IPS-18c (cell line): ENCODE measurements around the gene ADISSP.

Experiments
- H3K4me3 ChIP-seq: 2 replicates; pipeline ENCODE4 v1.7.0; 2013; ENCODE audit warnings: low read depth, mild to moderate bottlenecking, low read length, moderate library complexity; ENCODE audit not compliant: insufficient read depth
- H3K9me3 ChIP-seq: one replicate; pipeline ENCODE4 v1.6.1; 2013; ENCODE audit warnings: mild to moderate bottlenecking, low read length, moderate library complexity; ENCODE audit not compliant: control insufficient read depth, insufficient read depth

The ADISSP gene

GRCh38 chr20:3734111-3734843 lies 33.3 kb downstream of the ADISSP start:
- no peak overlapping the region for H3K4me3 ChIP-seq

DNA sequence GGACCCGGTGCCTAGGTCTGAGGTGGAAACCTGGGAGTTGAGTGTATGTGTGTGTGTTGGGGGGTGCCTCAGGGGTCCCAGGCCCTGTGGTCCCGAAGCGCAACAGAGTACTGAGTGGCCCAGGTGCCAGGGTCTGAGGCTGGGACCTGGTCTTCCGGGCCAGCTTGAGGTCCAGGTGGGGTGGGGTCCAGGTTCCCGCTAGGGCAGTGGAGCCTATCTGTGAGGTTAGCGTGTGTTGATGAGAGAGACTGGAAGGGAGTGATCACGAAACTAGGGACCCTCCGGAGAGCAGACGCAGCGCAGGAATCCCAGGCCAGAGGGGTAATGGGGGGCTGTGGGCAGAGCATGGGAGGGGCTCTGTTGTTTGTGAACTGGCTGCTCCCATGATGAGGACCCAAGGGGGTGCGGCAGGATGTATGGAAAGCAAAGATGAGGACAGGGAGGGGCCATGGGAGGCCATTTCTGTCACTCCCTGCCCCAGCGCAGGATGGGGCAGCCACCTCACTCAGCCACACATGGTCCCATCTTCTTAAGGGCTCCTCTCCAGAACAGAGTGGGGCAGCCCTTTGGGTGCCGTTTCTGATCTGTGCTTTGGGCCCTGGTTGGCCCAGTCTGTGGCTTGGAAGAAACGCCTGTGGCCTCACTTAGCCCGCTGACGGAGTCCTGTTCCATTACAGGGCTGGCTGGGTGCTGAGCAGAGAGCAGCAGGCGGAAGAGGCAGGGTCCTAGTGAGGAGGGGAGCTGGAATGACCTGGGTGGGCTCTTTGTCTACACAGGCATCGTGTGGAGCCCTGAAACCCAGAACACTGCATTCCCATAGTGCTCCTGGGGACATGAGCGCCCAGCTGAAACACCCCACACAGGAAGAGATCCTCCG lies 34.2 kb downstream of the ADISSP start:
- no peaks in the 10 kb centered on the region for H3K9me3 ChIP-seq
- no peak overlapping the region; the same call in 1 of the 2 replicates for H3K4me3 ChIP-seq

More at GRCh38 chr20:3734111-3734843, 33.3 kb downstream of the ADISSP start:
- H3K9me3 ChIP-seq = no peaks in the 10 kb centered on the region

DNA sequence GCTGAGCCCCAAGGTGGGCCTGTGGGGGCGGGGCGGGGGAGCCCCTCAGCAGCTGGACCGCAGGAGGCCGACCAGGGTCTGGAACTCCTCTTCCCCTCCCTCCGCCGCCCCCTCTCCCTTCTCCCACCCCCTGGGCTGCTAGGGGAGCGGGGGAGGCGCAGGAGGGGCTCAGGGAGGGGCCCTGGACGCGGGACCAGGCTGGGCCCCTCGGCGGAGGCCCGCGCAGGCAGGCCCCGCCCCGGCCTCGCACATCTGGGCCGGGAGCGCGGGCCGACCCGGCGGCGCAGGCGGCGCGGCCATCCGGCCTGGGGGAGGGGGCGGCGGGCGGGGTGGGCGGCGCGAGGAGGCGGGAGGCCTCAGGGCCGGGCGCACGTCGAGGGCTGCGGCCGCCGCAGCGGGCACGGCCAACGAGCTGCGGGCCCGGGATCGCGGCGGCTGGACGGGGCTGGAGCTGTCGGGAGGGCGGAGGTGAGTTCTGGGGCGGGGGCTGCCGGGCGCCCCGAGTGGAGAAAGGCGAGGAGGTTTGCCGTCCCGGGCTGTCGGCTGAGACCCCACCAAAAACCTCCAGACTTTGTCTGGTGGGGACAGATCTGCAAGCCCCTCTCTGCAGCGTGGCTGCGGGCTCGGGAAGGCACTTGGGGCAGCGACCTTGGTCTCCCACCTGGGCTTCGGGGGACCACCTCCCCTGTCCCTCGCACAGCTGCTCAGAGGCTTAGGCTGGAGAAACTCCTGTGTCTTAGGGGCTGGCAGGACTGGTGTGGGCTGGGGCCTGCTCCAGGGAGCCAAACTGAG lies 35.0 kb downstream of the ADISSP start, which contains the start of gene HSPA12B:
Gene HSPA12B, plus strand, starts transcription at position 359 of the 792 bp plus-strand sequence. CDS start 5,990 bp downstream, outside the sequence.
- peak within 1 kb of the TSS; percentile 34; the same call in 1 of the 2 replicates for H3K4me3 ChIP-seq
- no peaks in the 10 kb centered on the region for H3K9me3 ChIP-seq

- H3K9me3 ChIP-seq = no peaks in the 10 kb centered on the region
- no peak overlapping the region for H3K4me3 ChIP-seq
Measured at GRCh38 chr20:3731944-3732326, 35.6 kb downstream of the ADISSP start.

DNA sequence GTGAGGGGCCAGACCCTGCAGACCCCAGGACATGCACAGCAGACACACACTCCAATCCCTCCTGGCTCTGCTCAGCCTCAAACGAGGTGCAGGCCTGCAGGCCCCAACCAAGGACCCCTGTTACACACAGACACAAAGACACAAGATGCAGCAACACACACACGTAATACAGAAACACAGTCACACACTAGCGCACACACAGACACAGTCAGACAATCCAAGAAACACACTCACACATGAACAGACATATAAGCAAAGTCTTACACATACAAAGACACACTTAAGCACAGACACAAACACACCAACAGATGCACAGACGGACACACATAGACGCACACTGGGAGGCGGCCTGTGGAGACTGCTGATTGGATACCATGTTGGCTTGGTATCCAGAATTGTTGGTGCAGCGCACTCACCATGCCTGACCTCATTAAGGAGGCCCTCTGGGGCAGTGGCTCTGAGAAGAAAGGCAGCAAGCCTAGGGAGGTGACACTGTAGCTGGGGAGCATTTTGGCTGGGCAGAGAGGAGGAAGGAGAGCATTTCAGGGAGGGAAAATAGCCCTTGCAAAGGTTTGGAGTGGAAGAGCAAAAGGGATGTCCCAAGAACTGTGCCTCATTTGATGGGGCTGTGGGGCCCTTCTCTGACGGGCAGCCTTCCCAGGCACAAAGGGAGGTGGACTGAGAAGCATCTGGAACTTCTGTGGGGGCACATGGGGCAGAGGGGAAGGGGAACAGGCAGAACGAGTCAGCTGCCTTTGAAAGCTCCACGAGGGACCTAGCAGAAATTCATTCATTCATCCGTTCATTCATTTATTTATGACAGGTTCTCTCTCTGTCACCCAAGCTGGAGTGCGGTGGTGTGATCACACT lies 36.5 kb downstream of the ADISSP start:
- Histone ChIP-seq H3K4me3 (no peak overlapping the region), H3K9me3 (no peaks in the 10 kb centered on the region)

GRCh38 chr20:3729811-3730540 lies 37.6 kb downstream of the ADISSP start:
- H3K9me3 ChIP-seq = no peaks in the 10 kb centered on the region
- no peak overlapping the region for H3K4me3 ChIP-seq

DNA sequence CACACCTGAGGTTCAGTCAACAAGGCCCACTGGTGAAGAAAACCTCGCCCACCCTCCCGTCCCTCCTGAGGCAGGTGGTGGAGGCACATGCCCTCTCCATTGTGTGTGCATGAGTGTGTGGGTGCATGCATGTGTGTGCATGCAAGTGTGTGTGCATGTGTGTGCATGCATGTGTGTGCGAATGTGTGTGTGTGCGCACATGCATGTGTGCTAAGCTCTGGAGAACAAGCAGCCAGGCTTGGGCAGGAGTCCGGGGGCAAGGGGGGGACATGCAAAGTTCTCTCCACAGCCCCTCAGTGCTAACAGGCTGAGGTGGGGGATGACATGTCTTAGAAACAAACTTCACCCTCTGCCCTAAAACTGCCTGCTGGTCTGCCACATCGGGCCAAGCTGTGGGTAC lies 38.2 kb downstream of the ADISSP start:
- Histone ChIP-seq H3K4me3 (no peak overlapping the region), H3K9me3 (no peaks in the 10 kb centered on the region)

GRCh38 chr20:3728876-3729275 lies 38.7 kb downstream of the ADISSP start:
- H3K9me3 ChIP-seq = no peaks in the 10 kb centered on the region
- H3K4me3 ChIP-seq = no peak overlapping the region

GRCh38 chr20:3728354-3728753 lies 39.2 kb downstream of the ADISSP start:
- Histone ChIP-seq H3K4me3 (no peak overlapping the region), H3K9me3 (no peaks in the 10 kb centered on the region)

DNA sequence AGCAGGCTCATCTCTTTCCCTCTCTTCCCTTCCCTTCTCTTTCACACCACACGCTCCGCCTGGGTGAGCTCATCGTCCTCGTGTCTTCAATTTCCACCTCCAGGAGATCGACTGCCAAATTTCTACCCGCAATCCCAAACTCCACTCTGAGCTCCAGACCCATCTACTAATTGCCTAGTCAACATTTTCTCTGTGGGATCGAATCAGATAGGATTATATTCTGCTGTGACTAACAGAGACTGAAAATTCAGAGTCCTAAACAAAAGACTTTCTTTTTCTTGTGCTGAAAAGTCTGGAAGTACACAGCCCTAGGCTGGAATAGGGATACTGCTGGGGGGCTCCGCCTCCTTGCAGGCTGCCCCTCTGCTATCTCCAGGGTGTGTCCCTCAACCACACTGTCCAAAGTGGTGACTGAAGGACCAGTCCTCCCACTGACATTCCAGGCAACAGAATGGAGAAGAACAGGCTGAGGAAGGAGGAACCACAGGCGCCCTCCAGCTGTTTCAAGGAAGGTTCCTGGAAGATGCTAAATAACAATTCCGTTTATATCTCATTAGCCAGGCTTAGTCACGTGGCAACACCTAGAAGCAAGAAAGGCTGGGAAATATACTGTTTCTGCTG lies 40.0 kb downstream of the ADISSP start:
- Histone ChIP-seq H3K4me3 (no peak overlapping the region), H3K9me3 (no peaks in the 10 kb centered on the region)

- no peak overlapping the region for H3K4me3 ChIP-seq
- no peaks in the 10 kb centered on the region for H3K9me3 ChIP-seq
Measured at GRCh38 chr20:3724356-3724755, 43.2 kb downstream of the ADISSP start.

DNA sequence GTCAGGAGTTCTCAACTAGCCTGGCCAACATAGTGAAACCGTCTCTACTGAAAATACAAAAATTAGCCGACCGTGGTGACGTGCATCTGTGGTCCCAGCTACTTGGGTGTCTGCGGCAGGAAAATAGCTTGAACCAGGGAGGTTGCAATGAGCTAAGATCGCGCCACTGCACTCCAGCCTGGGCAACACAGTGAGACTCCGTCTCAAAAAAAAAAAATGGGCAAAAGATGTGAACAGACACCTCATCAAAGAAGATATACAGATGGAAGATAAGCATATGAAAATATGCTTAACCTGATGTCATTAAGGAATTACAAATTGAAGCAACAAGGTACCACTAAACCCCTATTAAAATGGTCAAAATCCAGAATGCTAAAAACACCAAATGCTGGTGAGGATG lies 44.3 kb downstream of the ADISSP start:
- no peak overlapping the region for H3K4me3 ChIP-seq
- H3K9me3 ChIP-seq = no peaks in the 10 kb centered on the region

DNA sequence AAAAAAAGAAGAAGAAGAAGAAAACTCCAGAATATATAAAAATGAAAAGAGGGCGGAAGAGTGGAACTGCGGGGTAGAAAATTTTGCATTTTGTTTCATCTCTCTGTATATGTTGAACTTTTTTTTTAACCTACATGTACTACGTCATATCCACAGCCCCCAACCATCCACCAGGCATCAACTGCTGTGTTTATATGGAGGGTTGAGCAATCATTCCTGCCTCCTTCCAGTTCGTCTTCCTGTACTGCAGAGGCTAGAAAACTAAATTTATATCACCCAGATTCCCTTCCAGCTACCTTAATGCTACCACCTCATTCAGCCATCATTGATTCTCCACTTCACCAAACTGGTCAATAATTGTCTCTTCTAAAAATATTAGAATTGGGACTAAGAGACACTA lies 45.6 kb downstream of the ADISSP start:
- H3K9me3 ChIP-seq = no peaks in the 10 kb centered on the region
- H3K4me3 ChIP-seq = no peak overlapping the region

DNA sequence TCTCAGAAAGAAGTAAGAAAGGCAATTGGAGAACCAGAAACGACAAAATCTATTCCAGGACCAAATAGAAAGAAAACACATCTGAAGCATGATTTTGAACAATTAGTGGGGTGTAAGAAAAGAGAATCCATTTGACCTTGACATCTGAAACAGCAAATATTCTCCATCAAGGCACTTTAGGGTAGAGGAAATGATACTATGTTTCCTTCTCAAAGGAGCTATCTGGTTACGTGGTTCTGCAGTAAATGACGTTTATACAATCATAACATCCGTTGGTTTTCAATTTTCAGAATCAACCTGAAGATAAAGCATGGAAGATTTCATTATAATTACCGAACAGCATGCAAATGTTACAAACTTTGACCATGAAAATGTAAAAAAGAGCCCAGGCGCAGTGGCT lies 46.9 kb downstream of the ADISSP start:
- Histone ChIP-seq H3K9me3 (no peaks in the 10 kb centered on the region), H3K4me3 (no peak overlapping the region)

DNA sequence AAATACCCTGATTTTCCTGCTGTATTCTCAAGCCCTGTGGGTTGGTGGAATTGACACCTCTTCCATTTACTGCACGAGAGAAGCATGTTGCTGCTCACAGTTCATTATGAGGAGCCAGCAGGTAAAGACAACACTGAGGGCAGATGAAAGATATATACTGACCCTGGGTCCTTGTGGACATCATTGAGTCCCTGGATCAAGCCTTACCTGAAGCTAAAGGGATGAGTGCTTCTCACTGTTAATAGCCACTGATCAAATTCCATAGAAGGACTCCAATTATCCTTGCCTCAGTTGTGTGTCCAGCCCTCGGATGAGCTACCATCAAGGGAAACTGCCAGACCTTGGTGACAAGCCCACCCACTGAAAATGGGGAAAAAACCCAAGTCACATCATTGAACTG lies 47.5 kb downstream of the ADISSP start:
- Histone ChIP-seq H3K4me3 (no peak overlapping the region), H3K9me3 (no peaks in the 10 kb centered on the region)

- Histone ChIP-seq H3K9me3 (no peaks in the 10 kb centered on the region), H3K4me3 (no peak overlapping the region)
Measured at GRCh38 chr20:3719046-3719445, 48.5 kb downstream of the ADISSP start.
